HEK293T (cell line): ENCODE data around the gene BPIFB6.

Experiments
- CTCF ChIA-PET: fragments of 350-600 bp; formaldehyde crosslinking; extraction: SDS; loops from one replicate; lab custom pipeline; 2021; ENCODE audit warnings: antibody characterized with exemption, inconsistent platforms; lab: Yijun Ruan, JAX
- POLR2A ChIA-PET: fragments of 350-600 bp; formaldehyde crosslinking; extraction: SDS; loops from one replicate; lab custom pipeline; 2020; ENCODE audit warnings: antibody characterized with exemption, inconsistent platforms; lab: Yijun Ruan, JAX
- DNase-seq: peaks from one replicate; pipeline ENCODE4 v3.0.0; 2012; ENCODE audit warnings: mixed read lengths; ENCODE audit errors: extremely low spot score
- ARNT ChIP-seq: fragments of 450-650 bp; IDR thresholded peaks from 2 replicates; pipeline ENCODE4 v1.6.1; 2017; ENCODE audit warnings: mild to moderate bottlenecking
- BHLHE40 ChIP-seq: fragments of 450-650 bp; IDR thresholded peaks from 2 replicates; pipeline ENCODE4 v1.6.1; 2016; ENCODE audit warnings: mild to moderate bottlenecking, moderate library complexity, borderline replicate concordance
- CTBP1 ChIP-seq: fragments of 450-650 bp; IDR thresholded peaks from 2 replicates; pipeline ENCODE4 v1.6.1; 2016; ENCODE audit warnings: borderline replicate concordance
- ELF4 ChIP-seq: fragments of 450-650 bp; IDR thresholded peaks from 2 replicates; pipeline ENCODE4 v1.6.1; 2017; ENCODE audit warnings: antibody characterized with exemption
- FOXA1 ChIP-seq: fragments of 450-650 bp; IDR thresholded peaks from 2 replicates; pipeline ENCODE4 v1.6.1; 2016; ENCODE audit warnings: mild to moderate bottlenecking
- FOXK2 ChIP-seq: fragments of 450-650 bp; IDR thresholded peaks from 2 replicates; pipeline ENCODE4 v1.6.1; 2016; ENCODE audit warnings: mild to moderate bottlenecking
- FOXM1 ChIP-seq: fragments of 450-650 bp; IDR thresholded peaks from 2 replicates; pipeline ENCODE4 v1.6.1; 2017; ENCODE audit warnings: mild to moderate bottlenecking, borderline replicate concordance
- HDGF ChIP-seq: fragments of 450-650 bp; IDR thresholded peaks from 2 replicates; pipeline ENCODE4 v1.6.1; 2017; ENCODE audit warnings: antibody characterized with exemption, borderline replicate concordance
- L3MBTL2 ChIP-seq: fragments of 450-650 bp; conservative IDR thresholded peaks from 2 replicates; pipeline ENCODE4 v1.6.1; 2016; ENCODE audit warnings: mild to moderate bottlenecking
- LEF1 ChIP-seq: fragments of 450-650 bp; IDR thresholded peaks from 2 replicates; pipeline ENCODE4 v1.6.1; 2017; ENCODE audit warnings: mild to moderate bottlenecking, borderline replicate concordance
- NFRKB ChIP-seq: fragments of 450-650 bp; IDR thresholded peaks from 2 replicates; pipeline ENCODE4 v1.6.1; 2016; ENCODE audit warnings: mild to moderate bottlenecking, moderate library complexity
- SP1 ChIP-seq: fragments of 450-650 bp; IDR thresholded peaks from 2 replicates; pipeline ENCODE4 v1.6.1; 2017
- SUZ12 ChIP-seq: fragments of 450-650 bp; IDR thresholded peaks from 2 replicates; pipeline ENCODE4 v1.6.1; 2016; ENCODE audit warnings: mild to moderate bottlenecking
- TARDBP ChIP-seq: fragments of 450-650 bp; IDR thresholded peaks from 2 replicates; pipeline ENCODE4 v1.6.1; 2016
- ZNF384 ChIP-seq: fragments of 450-650 bp; IDR thresholded peaks from 2 replicates; pipeline ENCODE4 v1.6.1; 2016
- TF ChIP-seq, protein P1 (sequence below): fragments of 450-650 bp; IDR thresholded peaks from 2 replicates; pipeline ENCODE4 v1.6.1; 2016

The BPIFB6 gene

DNA sequence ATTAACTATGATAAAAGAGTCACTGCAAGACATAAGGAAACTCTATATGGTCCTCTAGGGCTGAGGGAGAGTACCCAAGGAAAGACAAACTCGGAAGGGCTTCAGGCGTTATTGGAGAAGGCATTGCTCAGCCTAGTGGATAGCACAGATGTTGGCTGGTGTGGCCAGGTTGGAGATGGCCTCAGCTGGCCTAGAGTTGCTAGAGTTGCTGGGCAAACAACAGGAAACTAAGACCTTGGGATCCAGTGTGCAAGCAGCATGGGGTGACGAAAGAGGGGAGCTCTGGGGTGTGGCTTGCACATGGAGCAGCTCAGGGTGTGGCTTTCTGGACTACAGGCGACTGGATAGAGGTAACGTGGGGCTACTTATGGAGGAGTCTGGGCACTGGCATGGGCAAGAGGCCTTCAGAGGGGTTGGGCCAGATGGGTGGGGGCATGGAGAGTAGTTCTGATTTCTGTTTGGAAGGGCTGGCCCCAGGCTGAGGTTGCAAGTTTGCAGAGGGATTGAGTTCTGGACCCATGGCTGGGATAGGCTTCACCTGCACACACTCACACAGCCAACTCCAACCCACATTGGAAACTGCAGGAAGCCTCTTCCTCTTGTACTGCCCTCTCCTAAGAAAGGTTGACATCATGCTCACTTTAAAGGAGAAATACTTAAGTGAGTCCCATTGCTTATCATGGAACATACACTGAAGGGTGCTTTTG, 5.2 kb upstream of the BPIFB6 start:
- TF ChIP-seq SUZ12, result no peak
- TF ChIP-seq, protein P1, sequence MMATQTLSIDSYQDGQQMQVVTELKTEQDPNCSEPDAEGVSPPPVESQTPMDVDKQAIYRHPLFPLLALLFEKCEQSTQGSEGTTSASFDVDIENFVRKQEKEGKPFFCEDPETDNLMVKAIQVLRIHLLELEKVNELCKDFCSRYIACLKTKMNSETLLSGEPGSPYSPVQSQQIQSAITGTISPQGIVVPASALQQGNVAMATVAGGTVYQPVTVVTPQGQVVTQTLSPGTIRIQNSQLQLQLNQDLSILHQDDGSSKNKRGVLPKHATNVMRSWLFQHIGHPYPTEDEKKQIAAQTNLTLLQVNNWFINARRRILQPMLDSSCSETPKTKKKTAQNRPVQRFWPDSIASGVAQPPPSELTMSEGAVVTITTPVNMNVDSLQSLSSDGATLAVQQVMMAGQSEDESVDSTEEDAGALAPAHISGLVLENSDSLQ, result no peak
- TF ChIP-seq CTBP1, result no peak
- TF ChIP-seq FOXK2, result no peak
- no peak for TF ChIP-seq LEF1
- no peak for TF ChIP-seq ARNT
- TF ChIP-seq TARDBP, result no peak
- no peak for TF ChIP-seq FOXA1
- no peak for TF ChIP-seq NFRKB
- TF ChIP-seq FOXM1, result no peak
- no peak for TF ChIP-seq ZNF384
- no peak for TF ChIP-seq L3MBTL2
- no peak for TF ChIP-seq ELF4
- TF ChIP-seq SP1, result no peak
- no peak for TF ChIP-seq BHLHE40
- TF ChIP-seq HDGF, result no peak
- POLR2A ChIA-PET, result no interaction called here
- no peak for DNase-seq
- CTCF ChIA-PET, result no interaction called here

DNA sequence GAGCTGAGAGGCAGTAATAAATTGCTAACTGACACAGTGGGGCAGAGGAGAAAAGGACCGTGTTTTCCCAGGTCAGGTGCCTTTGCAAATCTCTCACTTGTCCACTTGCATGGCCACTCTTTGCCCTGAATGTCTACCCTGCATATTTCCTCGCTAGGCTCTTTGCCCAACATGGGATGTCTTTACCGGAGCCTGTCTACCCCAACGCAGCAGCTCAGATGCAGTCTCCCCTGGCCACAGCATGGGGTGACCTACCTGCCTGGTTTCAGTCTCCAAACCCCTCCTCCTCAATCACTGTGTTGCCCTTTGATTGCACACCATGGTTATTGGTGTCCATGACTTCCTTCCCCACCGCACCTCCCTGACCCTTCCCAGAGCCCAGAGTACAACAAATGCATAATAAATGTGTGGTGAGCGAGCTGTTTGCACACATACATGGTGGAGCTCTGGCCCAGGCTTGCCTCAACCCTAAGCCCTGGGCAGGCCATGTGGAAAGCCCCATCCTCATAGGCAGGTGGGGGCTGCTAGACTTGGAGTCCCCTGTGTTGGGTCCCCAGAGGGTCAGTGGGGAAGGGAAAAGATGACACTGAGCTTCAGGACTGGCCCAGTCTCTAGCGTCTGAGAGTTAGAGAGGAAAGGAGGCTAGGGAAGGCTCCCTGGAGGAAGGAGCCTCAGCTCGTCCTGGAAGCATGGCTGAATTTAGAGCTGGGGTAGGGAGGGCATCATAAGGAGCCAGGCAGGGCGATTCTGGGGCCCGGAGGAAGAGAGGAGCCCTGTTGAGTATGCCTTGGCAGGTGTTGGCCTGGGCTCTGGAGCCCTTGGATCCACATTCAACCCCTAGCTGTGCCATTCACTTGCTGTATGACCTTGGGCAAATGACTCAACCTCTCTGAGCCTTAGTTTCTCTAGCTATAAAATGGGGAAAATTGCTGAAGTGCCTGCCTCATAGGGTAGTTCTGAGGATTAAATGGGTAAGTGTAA, 4.4 kb upstream of the BPIFB6 start:
- ChIA-PET CTCF (no interaction called here), POLR2A (no interaction called here)
- TF ChIP-seq TARDBP, result no peak
- TF ChIP-seq FOXM1, result no peak
- TF ChIP-seq, protein P1, result no peak
- TF ChIP-seq BHLHE40, result no peak
- TF ChIP-seq FOXK2, result no peak
- TF ChIP-seq SP1, result no peak
- TF ChIP-seq L3MBTL2, result no peak
- DNase-seq, result no peak

DNA sequence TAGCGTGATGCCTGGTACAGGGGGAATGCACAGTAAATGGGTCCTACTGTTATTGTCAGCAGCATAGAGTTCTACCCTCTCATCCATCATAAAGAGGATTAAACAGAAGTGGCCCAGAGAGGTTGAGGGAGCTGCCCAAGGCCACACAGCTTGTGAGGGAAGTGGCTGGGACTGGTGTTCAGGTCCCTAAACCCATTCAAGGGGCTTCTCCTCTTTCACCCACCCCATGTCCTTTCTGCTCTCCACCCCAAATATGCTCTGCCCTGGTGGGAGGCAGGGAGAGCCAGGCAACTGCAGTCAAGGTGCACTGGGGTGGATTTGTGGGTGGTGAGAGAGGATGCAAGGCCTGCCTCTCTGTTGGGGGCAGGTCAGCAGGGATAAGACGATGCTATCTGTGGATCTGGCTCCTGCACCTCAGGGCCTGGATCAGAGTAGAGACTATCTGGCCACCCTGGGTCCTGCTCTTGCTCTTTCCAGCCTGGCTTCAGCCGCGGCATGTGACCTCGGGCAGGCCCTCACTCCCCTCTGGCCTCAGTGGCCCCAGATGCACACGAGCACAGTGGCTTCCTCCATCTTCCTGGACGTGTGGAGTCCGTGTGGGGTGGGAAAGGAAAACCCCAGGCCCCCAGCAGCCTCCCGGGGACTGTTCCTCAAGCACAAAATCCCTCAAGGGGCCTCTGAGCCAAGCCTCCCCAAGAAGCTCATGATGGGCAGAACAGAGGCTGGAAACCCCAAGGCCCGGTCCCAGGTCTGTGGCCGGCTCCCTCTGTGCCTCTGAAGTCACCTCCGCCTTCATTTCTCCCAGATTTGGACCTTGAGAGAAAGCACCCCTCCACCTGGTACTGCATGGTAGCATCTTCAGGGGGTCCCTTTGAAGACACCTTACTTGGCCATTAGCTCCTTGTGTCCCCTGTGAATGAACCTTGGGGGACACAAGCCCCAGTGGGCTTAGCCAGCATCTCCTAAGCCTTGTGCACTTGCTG, 3.4 kb upstream of the BPIFB6 start:
- POLR2A ChIA-PET, result no interaction called here
- no peak for TF ChIP-seq FOXM1
- TF ChIP-seq FOXK2, result no peak
- no peak for TF ChIP-seq FOXA1
- TF ChIP-seq CTBP1, result no peak
- TF ChIP-seq L3MBTL2, result no peak
- no peak for TF ChIP-seq SP1
- no peak for TF ChIP-seq ARNT
- TF ChIP-seq ELF4, result no peak
- no peak for DNase-seq
- CTCF ChIA-PET, result no interaction called here

DNA sequence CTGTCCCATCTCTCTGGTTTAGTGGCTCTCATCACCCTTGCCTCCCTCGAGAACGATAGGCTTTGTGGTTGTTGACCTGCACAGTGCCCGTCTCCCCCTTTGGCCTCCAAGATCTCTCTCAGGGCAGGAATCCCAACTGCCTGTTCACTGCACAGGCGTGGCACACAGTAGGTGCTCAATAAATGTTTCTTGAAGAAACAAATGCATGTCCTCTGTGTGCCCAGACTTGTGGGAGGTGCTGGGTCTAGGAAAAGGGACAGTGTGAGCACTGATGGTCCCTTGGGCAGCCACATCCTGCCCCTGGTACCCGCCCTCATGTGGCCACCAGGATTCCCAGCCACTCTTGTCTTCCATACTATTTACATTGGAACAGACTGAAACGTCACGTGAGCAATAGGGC, 2.6 kb upstream of the BPIFB6 start:
- TF ChIP-seq, protein P1, result no peak
- no peak for TF ChIP-seq ARNT
- TF ChIP-seq FOXK2, result no peak
- no peak for TF ChIP-seq L3MBTL2
- ChIA-PET POLR2A (no interaction called here), CTCF (no interaction called here)
- no peak for DNase-seq

DNA sequence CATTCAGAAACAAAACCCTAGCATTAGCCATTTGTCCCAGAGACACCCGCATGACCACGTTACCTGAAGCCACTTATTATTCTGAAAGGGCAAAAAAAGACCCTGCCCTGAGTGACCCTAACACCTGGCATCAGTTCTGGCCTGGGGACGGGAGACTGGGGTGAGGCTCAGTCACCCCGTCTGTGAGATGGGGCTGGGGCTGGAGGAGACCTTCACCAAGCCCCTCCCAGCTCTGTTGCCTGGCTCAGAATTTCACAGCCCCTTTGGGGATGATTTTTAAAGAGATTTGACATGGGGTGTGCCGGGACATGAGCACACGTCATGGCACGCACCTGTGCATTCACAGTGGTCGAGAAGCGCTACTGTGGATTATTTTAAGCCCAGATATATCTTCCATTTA, 1.4 kb upstream of the BPIFB6 start:
- ChIA-PET POLR2A (no interaction called here), CTCF (interaction anchor here (0.6 kb wide), 1 partner anchor 12 kb away, joined by 5 read pairs; no protein-coding TSS in a partner anchor)
- TF ChIP-seq ELF4 (no peak), FOXA1 (no peak), LEF1 (no peak), FOXM1 (no peak), SUZ12 (no peak), ZNF384 (no peak), TARDBP (no peak), FOXK2 (no peak), HDGF (no peak), BHLHE40 (no peak), L3MBTL2 (no peak), SP1 (no peak), NFRKB (no peak), ARNT (no peak), CTBP1 (no peak)
- TF ChIP-seq, protein P1, result no peak
- no peak for DNase-seq
